Breast epithelium (tissue), 3 donors: ENCODE data around the gene VAT1L.

Source experiments
- POLR2A ChIP-seq: fragments of 450-650 bp; IDR thresholded peaks from one replicate; pipeline ENCODE4 v1.6.1; 2016; ENCODE audit warnings: antibody characterized with exemption, mild to moderate bottlenecking, moderate library complexity
- POLR2AphosphoS5 ChIP-seq, 3 donors: sonication (generic); formaldehyde crosslinking; IDR thresholded peaks; one replicate each; pipeline ENCODE4 v1.6.1; 2017; ENCODE audit warnings: antibody characterized with exemption in 3 of 3
- TF ChIP-seq, protein P1 (sequence below), 3 donors: fragments of 450-650 bp; IDR thresholded peaks; one replicate each; pipeline ENCODE4 v1.5.1; 2016 to 2017; ENCODE audit warnings: antibody characterized with exemption in 3 of 3, mild to moderate bottlenecking in 3 of 3, moderate library complexity in 3 of 3

DNA sequence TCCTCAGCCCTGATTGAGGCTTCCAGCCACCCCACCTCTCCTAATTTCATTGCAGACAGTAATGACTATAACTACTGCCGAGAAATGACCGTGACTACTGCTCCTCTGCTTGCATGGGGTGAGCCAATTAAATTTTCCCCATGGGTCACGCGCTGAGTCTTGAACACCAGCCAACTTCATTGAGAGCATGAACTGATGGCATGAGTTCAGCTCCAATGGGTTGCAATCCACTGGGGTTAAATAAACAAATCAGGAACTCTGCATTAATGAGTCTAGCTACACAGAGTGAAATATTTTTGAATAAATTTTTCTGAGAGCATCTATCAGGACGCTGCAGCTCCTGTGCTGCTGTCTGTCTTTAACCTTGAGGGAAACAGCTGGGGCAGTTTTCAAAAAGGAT is 172.4 kb downstream of the VAT1L start:
- TF ChIP-seq, protein P1, sequence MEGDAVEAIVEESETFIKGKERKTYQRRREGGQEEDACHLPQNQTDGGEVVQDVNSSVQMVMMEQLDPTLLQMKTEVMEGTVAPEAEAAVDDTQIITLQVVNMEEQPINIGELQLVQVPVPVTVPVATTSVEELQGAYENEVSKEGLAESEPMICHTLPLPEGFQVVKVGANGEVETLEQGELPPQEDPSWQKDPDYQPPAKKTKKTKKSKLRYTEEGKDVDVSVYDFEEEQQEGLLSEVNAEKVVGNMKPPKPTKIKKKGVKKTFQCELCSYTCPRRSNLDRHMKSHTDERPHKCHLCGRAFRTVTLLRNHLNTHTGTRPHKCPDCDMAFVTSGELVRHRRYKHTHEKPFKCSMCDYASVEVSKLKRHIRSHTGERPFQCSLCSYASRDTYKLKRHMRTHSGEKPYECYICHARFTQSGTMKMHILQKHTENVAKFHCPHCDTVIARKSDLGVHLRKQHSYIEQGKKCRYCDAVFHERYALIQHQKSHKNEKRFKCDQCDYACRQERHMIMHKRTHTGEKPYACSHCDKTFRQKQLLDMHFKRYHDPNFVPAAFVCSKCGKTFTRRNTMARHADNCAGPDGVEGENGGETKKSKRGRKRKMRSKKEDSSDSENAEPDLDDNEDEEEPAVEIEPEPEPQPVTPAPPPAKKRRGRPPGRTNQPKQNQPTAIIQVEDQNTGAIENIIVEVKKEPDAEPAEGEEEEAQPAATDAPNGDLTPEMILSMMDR (IDR thresholded peaks at IDR 0.05), result no peak
- TF ChIP-seq POLR2A, result no peak
- TF ChIP-seq POLR2AphosphoS5 (IDR thresholded peaks at IDR 0.05), result no peak
